IgD-negative memory B cell (primary cell): Measurements from ENCODE around the gene FA2H. TPM values are rescaled to one million over a fixed set of nuclear protein-coding genes. Genes with fewer than 3 reads are reported as not detected.
"Not testable (repeated sequence)": the region's sequence is repeated elsewhere in the genome, so short reads cannot be mapped to it uniquely, and the experiment has no call there.

Experiments
- H3K27ac Mint-ChIP-seq, 3 donors: one replicate each; pipeline ENCODE4 v1.8.0; 2020 to 2022; ENCODE audit warnings: mild to moderate bottlenecking in 3 of 3, mixed read lengths in 3 of 3, moderate library complexity in 1 of 3
- H3K27me3 Mint-ChIP-seq: one replicate; pipeline ENCODE4 v1.8.0; 2021; ENCODE audit warnings: mixed read lengths
- H3K36me3 Mint-ChIP-seq: one replicate; pipeline ENCODE4 v1.8.0; 2020; ENCODE audit warnings: mild to moderate bottlenecking, mixed read lengths
- H3K4me1 Mint-ChIP-seq, 3 donors: one replicate each; pipeline ENCODE4 v1.8.0; 2020 to 2022; ENCODE audit warnings: mixed read lengths in 3 of 3, mild to moderate bottlenecking in 1 of 3
- H3K4me3 Mint-ChIP-seq, 4 donors: one replicate each; pipeline ENCODE4 v1.8.0; 2020 to 2022; ENCODE audit warnings: mild to moderate bottlenecking in 4 of 4, mixed read lengths in 4 of 4, moderate library complexity in 3 of 4
- H3K9me3 Mint-ChIP-seq, 3 donors: one replicate each; pipeline ENCODE4 v1.8.0; 2020 to 2021; ENCODE audit warnings: mixed read lengths in 3 of 3, mild to moderate bottlenecking in 1 of 3
- polyA plus RNA-seq: library from polyadenylated mRNA; unstranded; fragments of 300-500 nt; fragmentation: Illumina TruSeq; gene quantifications from one replicate; pipeline ENCODE4 v1.2.3, GENCODE V29; 2021

Gene FA2H
- polyA plus RNA-seq, 1 donor from 2014 or later: 4.0 TPM

DNA sequence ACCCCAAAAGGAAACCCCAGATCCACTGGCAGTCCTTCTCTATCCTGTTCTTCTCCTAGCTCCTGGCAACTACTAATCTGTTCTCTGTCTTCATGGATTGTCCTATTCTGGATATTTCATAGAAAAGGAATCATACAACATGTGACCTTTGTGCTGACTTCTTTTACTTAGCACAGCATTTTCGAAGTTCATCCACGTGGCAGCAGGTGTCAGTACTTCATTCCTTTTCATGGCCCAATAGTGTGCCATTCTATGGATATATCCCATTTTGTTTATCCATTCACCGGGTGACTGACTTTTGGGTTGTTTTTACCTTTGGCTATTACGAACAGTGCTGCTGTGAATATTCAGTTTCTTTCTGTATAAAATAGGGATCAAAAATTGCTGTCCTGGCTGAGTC is 10.4 kb upstream of the FA2H start:
- Mint-ChIP-seq H3K27ac (no peak overlapping the region), H3K36me3 (no peaks in the 10 kb centered on the region), H3K4me1 (no peaks in the 10 kb centered on the region), H3K27me3 (peaks cover 2% of the 10 kb centered on the region), H3K9me3 (peaks cover 0 to 1% (median 0%) of the 10 kb centered on the region in 3 donors), H3K4me3 (no peak overlapping the region)

- Mint-ChIP-seq H3K27me3 (peaks cover 4% of the 10 kb centered on the region), H3K4me1 (peaks cover 0 to 6% (median 3%) of the 10 kb centered on the region in 3 donors), H3K4me3 (no peak overlapping the region), H3K9me3 (no peaks in the 10 kb centered on the region), H3K27ac (no peak overlapping the region), H3K36me3 (no peaks in the 10 kb centered on the region)
Observed at GRCh38 chr16:74778646-74779045, 4.0 kb upstream of the FA2H start.

DNA sequence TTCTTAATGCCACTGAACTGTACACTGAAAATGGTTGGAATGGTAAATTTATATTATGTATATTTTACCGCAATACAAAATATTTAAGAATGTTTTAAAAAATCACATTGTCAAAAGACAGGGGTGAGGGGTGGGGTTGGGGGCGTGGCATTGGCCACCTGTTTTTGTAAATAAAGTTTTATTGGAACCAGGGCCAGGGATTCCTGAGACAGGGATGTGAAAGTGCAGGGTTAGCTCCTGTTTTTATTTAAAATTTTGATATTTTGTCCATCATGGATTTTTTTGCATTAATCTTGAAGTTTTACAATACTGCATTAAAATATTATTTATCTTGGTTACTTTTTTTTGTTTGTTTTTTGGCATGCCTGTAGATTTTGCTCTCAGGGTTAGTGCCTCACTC is 2.3 kb upstream of the FA2H start:
- Mint-ChIP-seq H3K4me1 (peaks cover 5 to 15% (median 8%) of the 10 kb centered on the region in 3 donors), H3K27me3 (peaks cover 7% of the 10 kb centered on the region)

GRCh38 chr16:74775255-74775654 is 635 bp upstream of the FA2H start:
- peak overlapping the region; percentile 57 to 90 (median 69) for H3K4me3 Mint-ChIP-seq
- H3K27ac Mint-ChIP-seq: peak overlapping the region in 2 of 3 donors; percentile 40 to 58
- H3K27me3 Mint-ChIP-seq: peaks cover 7% of the 10 kb centered on the region
- H3K4me1 Mint-ChIP-seq: peaks cover 11 to 27% (median 21%) of the 10 kb centered on the region in 3 donors
- H3K9me3 Mint-ChIP-seq: no peaks in the 10 kb centered on the region
- H3K36me3 Mint-ChIP-seq: no peaks in the 10 kb centered on the region

More for the DNA sequence above, 2.3 kb upstream of the FA2H start:
- Mint-ChIP-seq H3K36me3 (no peaks in the 10 kb centered on the region), H3K9me3 (no peaks in the 10 kb centered on the region), H3K27ac (no peak overlapping the region), H3K4me3 (no peak overlapping the region)

- Mint-ChIP-seq H3K27ac (peak overlapping the region; percentile 23 to 73 (median 64)), H3K9me3 (no peaks in the 10 kb centered on the region), H3K4me1 (peaks cover 11 to 27% (median 21%) of the 10 kb centered on the region in 3 donors), H3K36me3 (no peaks in the 10 kb centered on the region), H3K27me3 (peaks cover 7% of the 10 kb centered on the region), H3K4me3 (peak overlapping the region; percentile 67 to 97 (median 74))
Observed at GRCh38 chr16:74773446-74774222, 986 bp downstream of the FA2H start.

DNA sequence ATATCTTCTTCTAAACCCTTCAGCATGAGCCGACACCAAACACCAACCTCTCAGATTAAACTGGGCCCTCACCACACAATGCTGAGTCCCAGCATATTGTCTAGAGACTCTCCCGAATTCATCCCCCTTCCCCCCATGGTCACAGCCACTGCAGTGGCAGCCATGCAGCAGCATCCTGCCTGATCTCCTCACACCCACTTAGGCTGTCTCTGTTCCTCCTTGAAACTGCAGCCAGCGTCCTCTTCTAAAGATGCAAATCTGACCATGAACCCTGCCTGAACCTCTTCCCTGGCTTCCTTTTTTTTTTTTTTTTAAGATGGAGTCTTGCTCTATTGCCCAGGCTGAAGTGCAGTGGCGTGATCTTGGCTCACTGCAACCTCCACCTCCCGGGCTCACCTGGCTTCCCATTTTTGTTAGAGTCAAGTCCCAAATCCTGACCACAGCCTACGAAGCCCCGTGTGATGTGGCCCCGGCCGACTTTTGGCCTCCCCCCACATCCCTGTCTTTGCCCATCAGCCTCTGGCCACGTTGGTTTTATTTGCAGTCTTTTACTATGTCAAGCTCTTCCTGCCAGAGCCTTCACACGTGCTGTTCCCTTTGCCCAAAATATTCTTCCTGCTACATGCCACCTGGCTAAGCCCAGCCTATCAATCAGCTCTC is 2.8 kb downstream of the FA2H start:
- peaks cover 4% of the 10 kb centered on the region for H3K36me3 Mint-ChIP-seq
- H3K4me1 Mint-ChIP-seq: peaks cover 11 to 27% (median 21%) of the 10 kb centered on the region in 3 donors
- H3K4me3 Mint-ChIP-seq: peak overlapping the region; percentile 0 to 90 (median 66)
- H3K27me3 Mint-ChIP-seq: peaks cover 7% of the 10 kb centered on the region
- no peaks in the 10 kb centered on the region for H3K9me3 Mint-ChIP-seq
- H3K27ac Mint-ChIP-seq: peak overlapping the region in 2 of 3 donors; percentile 2 to 10

GRCh38 chr16:74770831-74771526 is 3.6 kb downstream of the FA2H start:
- H3K4me3 Mint-ChIP-seq: peak overlapping the region in 2 of 4 donors; percentile 79 to 90
- peaks cover 3% of the 10 kb centered on the region for H3K27me3 Mint-ChIP-seq
- no peaks in the 10 kb centered on the region for H3K9me3 Mint-ChIP-seq
- peaks cover 11 to 27% (median 21%) of the 10 kb centered on the region in 3 donors for H3K4me1 Mint-ChIP-seq
- peaks cover 4% of the 10 kb centered on the region for H3K36me3 Mint-ChIP-seq
- peak overlapping the region in 1 of 3 donors; percentile 21 for H3K27ac Mint-ChIP-seq

DNA sequence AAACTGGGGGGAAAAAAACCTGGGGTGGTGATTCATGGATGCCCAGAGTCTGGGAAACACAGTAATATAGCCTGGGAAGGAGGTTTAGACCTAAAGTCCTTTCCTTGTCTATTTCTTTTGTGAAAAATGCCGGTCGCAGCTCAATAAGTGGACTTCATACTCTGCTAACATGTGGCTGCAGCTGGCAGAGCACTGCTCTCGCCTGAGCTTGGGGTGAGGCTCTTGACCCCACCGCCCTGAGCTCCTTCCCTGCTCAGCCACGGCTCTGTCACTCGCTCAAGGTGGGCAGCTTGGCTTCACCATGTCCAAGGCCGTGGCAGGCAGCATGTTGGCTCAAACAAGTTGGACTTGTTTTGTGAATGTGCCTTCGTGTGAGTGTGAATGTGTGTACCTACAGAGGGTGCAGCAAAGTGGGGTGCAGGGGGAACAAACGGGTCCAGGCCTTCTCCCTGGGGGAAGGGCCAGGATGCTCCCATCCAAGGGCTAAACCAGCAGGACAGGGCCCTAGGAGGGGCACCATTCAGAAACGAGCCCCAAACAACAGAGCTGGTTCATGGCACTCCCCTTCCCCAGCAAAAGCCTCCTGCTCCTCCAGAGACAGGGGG is 4.9 kb downstream of the FA2H start:
- H3K36me3 Mint-ChIP-seq: peaks cover 4% of the 10 kb centered on the region
- peak overlapping the region in 1 of 3 donors; percentile 21 for H3K27ac Mint-ChIP-seq
- H3K9me3 Mint-ChIP-seq: no peaks in the 10 kb centered on the region
- H3K4me3 Mint-ChIP-seq: peak overlapping the region in 1 of 4 donors; percentile 19
- H3K4me1 Mint-ChIP-seq: peaks cover 11 to 25% (median 18%) of the 10 kb centered on the region in 3 donors
- H3K27me3 Mint-ChIP-seq: peaks cover 3% of the 10 kb centered on the region

DNA sequence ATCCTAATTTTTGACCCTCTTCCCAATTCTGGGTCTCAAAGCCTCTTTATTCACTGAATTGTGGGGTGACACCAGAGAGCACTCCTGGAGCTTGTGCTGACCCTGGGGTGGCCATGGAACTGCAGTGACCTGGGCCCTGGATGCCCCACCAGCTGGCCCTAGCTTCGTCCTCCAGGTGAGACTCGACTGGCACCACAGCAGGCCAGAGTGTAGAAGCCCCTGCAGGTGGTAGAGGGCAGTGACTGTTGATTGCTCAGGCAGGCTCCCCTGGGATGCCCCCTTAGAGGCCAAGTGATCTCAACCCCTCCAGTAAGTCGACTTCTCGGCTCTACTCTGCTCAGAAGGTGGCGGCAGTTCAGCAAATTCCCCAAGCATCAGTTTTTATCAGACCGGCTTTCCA is 6.4 kb downstream of the FA2H start:
- H3K27ac Mint-ChIP-seq: no peak overlapping the region
- H3K4me1 Mint-ChIP-seq: peaks cover 11 to 21% (median 18%) of the 10 kb centered on the region in 3 donors
- no peak overlapping the region for H3K4me3 Mint-ChIP-seq
- H3K36me3 Mint-ChIP-seq: peaks cover 4% of the 10 kb centered on the region
- H3K27me3 Mint-ChIP-seq: peaks cover 3% of the 10 kb centered on the region
- H3K9me3 Mint-ChIP-seq: no peaks in the 10 kb centered on the region

GRCh38 chr16:74767749-74768148 is 6.9 kb downstream of the FA2H start:
- Mint-ChIP-seq H3K4me3 (no peak overlapping the region), H3K9me3 (no peaks in the 10 kb centered on the region), H3K36me3 (peaks cover 4% of the 10 kb centered on the region), H3K27ac (no peak overlapping the region), H3K4me1 (peaks cover 11 to 18% (median 18%) of the 10 kb centered on the region in 3 donors), H3K27me3 (peaks cover 3% of the 10 kb centered on the region)

DNA sequence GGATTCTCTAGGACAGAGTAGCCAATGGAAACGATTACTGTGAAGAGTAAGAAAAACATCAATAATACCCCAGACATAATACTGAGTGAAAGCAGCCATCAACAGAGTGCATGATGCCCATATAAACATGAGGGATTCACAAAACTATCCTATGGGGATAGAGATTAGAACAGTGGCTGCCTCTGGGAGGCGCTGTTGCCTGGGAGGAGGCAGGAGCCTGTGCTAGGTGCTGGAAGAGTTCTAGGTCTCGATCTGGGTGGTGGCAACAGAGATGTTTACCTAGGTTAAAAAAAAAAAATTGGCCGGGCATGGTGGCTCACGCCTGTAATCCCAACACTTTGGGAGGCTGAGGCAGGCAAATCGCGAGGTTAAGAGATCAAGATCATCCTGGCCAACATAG is 7.9 kb downstream of the FA2H start:
- H3K36me3 Mint-ChIP-seq: peaks cover 4% of the 10 kb centered on the region
- peaks cover 4 to 12% (median 11%) of the 10 kb centered on the region in 3 donors for H3K4me1 Mint-ChIP-seq
- H3K27me3 Mint-ChIP-seq: no peaks in the 10 kb centered on the region
- H3K4me3 Mint-ChIP-seq: no peak overlapping the region
- no peak overlapping the region for H3K27ac Mint-ChIP-seq
- H3K9me3 Mint-ChIP-seq: no peaks in the 10 kb centered on the region

- peak overlapping the region in 1 of 3 donors; percentile 5 for H3K27ac Mint-ChIP-seq
- not testable (repeated sequence) for H3K4me3 Mint-ChIP-seq, H3K27me3 Mint-ChIP-seq, H3K4me1 Mint-ChIP-seq, H3K36me3 Mint-ChIP-seq, H3K9me3 Mint-ChIP-seq
Observed at GRCh38 chr16:74764184-74764583, 10.4 kb downstream of the FA2H start.

- Mint-ChIP-seq H3K27ac (no peak overlapping the region), H3K4me3 (no peak overlapping the region), H3K27me3 (peaks cover 2% of the 10 kb centered on the region), H3K9me3 (no peaks in the 10 kb centered on the region), H3K4me1 (no peaks in the 10 kb centered on the region), H3K36me3 (no peaks in the 10 kb centered on the region)
Observed at GRCh38 chr16:74761665-74762064, 13.0 kb downstream of the FA2H start.

DNA sequence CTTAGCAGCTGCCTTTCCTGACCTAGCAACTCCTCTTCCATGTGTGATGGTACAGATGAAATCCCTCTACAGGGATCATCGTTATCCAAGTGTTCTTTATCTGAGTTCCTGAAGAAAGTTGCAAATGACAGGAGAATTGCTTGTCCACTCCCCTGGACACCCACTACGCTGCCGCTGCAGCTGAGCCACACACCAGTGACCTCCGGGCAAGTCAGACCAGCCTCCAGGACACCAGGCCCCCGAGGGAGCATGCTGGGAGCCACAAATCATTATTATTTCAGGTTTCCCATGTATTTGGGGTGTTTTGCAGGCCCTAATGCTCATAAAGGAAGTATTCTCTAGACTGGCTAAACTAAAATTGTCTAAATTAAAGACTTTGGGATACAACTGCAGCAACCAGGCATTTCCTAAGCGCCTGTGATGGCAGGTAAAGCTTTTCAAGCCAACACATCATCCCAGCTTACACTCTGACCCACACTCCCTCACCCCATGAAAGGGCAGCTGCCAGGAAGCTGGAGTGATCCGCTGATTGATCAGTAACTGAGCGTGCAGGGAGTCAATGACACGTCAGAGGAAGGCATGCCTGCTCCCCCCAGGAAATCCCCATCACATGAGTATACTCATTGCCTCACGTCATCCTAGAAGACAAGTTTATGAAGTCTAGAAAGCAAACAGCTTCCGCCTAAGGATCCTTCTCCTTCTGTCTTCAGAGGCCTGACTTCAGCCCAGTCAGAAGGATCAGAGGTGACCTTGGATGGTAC is 14.4 kb downstream of the FA2H start:
- Mint-ChIP-seq H3K9me3 (no peaks in the 10 kb centered on the region), H3K27ac (no peak overlapping the region), H3K4me1 (no peaks in the 10 kb centered on the region), H3K36me3 (no peaks in the 10 kb centered on the region), H3K27me3 (peaks cover 4% of the 10 kb centered on the region), H3K4me3 (no peak overlapping the region)
